Ovary (tissue), 3 donors: ENCODE results near the gene SZRD1.

Experiments
- EP300 ChIP-seq: sonication (generic); formaldehyde crosslinking; IDR thresholded peaks from one replicate; pipeline ENCODE4 v1.6.1; 2017; ENCODE audit warnings: antibody characterized with exemption
- TF ChIP-seq, protein P1 (sequence below), 3 donors: fragments of 450-650 bp in 2 of 3; fragments of 200-600 bp in 1 of 3; IDR thresholded peaks; one replicate each; pipeline versions ENCODE4 v1.5.1 to v1.8.0; 2016 to 2022; ENCODE audit warnings: antibody characterized with exemption in 3 of 3, mild to moderate bottlenecking in 1 of 3
- donor health status: DM: no; HTN: no; CAD: no.

DNA sequence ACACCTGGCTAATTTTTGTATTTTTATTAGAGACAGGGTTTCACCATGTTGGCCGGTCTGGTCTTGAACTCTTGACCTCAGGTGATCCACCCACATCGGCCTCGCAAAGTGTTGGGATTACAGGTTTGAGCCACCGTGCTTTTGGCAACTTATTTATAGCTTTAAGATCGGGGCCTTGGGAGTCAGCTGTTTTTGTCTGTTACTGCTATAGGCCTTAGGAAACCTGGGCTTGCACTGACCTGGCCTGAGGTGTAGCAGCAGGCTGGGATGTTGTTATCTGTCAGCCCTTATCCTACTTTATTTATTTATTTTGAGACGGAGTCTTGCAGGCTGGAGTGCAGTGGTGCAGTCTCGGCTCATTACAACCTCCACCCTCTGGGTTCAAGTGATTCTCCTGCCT lies 11.4 kb downstream of the SZRD1 start:
- TF ChIP-seq, protein P1, sequence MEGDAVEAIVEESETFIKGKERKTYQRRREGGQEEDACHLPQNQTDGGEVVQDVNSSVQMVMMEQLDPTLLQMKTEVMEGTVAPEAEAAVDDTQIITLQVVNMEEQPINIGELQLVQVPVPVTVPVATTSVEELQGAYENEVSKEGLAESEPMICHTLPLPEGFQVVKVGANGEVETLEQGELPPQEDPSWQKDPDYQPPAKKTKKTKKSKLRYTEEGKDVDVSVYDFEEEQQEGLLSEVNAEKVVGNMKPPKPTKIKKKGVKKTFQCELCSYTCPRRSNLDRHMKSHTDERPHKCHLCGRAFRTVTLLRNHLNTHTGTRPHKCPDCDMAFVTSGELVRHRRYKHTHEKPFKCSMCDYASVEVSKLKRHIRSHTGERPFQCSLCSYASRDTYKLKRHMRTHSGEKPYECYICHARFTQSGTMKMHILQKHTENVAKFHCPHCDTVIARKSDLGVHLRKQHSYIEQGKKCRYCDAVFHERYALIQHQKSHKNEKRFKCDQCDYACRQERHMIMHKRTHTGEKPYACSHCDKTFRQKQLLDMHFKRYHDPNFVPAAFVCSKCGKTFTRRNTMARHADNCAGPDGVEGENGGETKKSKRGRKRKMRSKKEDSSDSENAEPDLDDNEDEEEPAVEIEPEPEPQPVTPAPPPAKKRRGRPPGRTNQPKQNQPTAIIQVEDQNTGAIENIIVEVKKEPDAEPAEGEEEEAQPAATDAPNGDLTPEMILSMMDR (IDR thresholded peaks at IDR 0.05), result no peak
- TF ChIP-seq EP300, result no peak
